ENCODE results near the gene PMM1. TPM values are rescaled to one million over a fixed set of nuclear protein-coding genes. Genes with fewer than 3 reads are reported as not detected.
A peak's percentile ranks its signal among the peaks of the same experiment; 100 is the strongest.

Gene PMM1
- total and polyA plus RNA-seq, 4 experiments from 2014 or later, result 31.7 to 45.7 (median 32.5) TPM

GRCh38 chr22:41544671-41545476 is 44.8 kb downstream of the PMM1 start:
- H3K4me3 ChIP-seq (ENCODE audit: low read length in 2 of 2), result peak overlapping the region; percentile 26 to 78
- peaks cover 27 to 48% (median 41%) of the 10 kb centered on the region in 4 donors for H3K4me1 Mint-ChIP-seq
- intact Hi-C loops (cut with micrococcal nuclease), result loop anchor here (1.0 kb wide), 5 partner anchors 44 to 164 kb away; partner anchors contain the start of genes ACO2, DESI1, PMM1 and TEF
- peaks cover 0 to 1% (median 0%) of the 10 kb centered on the region in 8 donors for H3K9me3 Mint-ChIP-seq
- H3K27me3 Mint-ChIP-seq, result no peaks in the 10 kb centered on the region
- no peak for DNase-seq
- H3K36me3 Mint-ChIP-seq, result peaks cover 0 to 11% of the 10 kb centered on the region in 2 donors
- H3K4me3 Mint-ChIP-seq, result peak overlapping the region; percentile 95 to 98 (median 98)
- POLR2A ChIA-PET (ENCODE audit: partially characterized antibody), result interaction anchor here (1.0 to 2.1 kb wide), 4 partner anchors 45 to 133 kb away, joined by 3 to 12 read pairs (median 6); partner anchors contain the start of genes PMM1 and TOB2
- CTCF ChIA-PET (ENCODE audit: partially characterized antibody), result interaction anchor here (1.1 to 1.2 kb wide), 2 partner anchors 18 to 142 kb away, joined by 3 to 4 read pairs; no protein-coding TSS in a partner anchor
- peaks cover 5% of the 10 kb centered on the region for H3K36me3 ChIP-seq (ENCODE audit: insufficient read depth, low read length)
- H3K27ac ChIP-seq (ENCODE audit: low read depth, low read length), result peak overlapping the region; percentile 77
- H3K9me3 ChIP-seq (ENCODE audit: control insufficient read depth in 1 of 2, low read length in 2 of 2), result no peaks in the 10 kb centered on the region
- H3K4me1 ChIP-seq (ENCODE audit: insufficient read depth, low read length), result peaks cover 26% of the 10 kb centered on the region
- H3K27me3 ChIP-seq (ENCODE audit: insufficient read depth, low read length), result no peaks in the 10 kb centered on the region
- peak overlapping the region; percentile 90 to 98 (median 96) for H3K27ac Mint-ChIP-seq

DNA sequence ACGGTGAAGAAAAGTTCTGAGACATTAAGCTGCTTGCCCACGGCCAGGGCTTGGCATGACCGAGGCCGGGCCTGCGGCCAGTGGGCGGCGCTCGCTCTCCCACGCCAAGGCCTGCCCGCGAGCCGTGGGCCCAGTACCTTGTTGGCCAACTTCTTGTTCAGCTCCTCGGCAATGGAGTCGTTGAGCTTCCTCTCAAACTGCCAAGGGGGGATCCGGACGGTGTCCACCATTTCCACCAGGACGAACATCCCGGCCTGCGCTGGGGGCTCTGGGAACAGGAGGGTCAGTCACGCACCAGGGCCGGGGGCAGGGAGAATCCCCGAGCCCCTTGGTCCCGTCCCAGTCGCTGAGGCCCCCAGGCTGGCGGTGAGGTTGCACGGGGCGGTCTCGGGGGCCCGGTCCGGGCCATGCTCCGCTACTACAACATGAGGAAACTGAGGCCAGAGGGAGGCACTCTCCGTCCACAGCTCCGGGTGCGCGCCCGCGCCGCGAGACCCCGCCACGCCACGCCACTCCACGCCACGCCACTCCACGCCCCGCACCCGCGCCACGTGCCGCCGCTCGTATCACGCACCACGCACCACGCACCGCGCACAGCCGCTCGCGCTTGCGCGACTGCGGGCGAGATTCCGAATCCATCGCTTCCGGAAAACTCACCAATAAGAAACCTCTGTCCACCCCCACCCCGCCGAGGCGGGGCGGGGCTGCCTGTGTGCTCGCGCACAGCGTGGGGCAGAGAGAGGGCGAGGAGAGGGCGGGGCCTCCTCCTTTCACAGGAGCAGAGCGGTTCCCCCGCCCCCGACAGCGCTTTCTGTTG is 45.6 kb downstream of the PMM1 start, which contains the start of gene POLR3H:
Gene POLR3H, minus strand, starts transcription at position 617 of the 817 bp plus-strand sequence. Its CDS starts 369 bp downstream, at position 248.
- Histone ChIP-seq H3K4me1 (ENCODE audit: insufficient read depth, low read length) (peaks cover 26% of the 10 kb centered on the region), H3K36me3 (ENCODE audit: insufficient read depth, low read length) (peaks cover 5% of the 10 kb centered on the region), H3K9me3 (ENCODE audit: control insufficient read depth in 1 of 2, low read length in 2 of 2) (no peaks in the 10 kb centered on the region), H3K27me3 (ENCODE audit: insufficient read depth, low read length) (no peaks in the 10 kb centered on the region), H3K27ac (ENCODE audit: low read depth, low read length) (peak within 1 kb of the TSS; percentile 77), H3K4me3 (ENCODE audit: low read length in 2 of 2) (peak within 1 kb of the TSS; percentile 78)
- Mint-ChIP-seq H3K36me3 (peaks cover 0 to 17% of the 10 kb centered on the region in 2 donors), H3K4me1 (peaks cover 29 to 48% (median 41%) of the 10 kb centered on the region in 4 donors), H3K27me3 (no peaks in the 10 kb centered on the region), H3K27ac (peak within 1 kb of the TSS; percentile 90 to 98 (median 96)), H3K4me3 (peak within 1 kb of the TSS; percentile 95 to 98 (median 98)), H3K9me3 (peaks cover 0 to 1% (median 0%) of the 10 kb centered on the region in 8 donors)
- intact Hi-C loops (cut with micrococcal nuclease), result loop anchor here (1.0 kb wide), 5 partner anchors 45 to 163 kb away; partner anchors contain the start of genes ACO2, DESI1, PMM1 and TEF
- CTCF ChIA-PET (ENCODE audit: partially characterized antibody), result interaction anchor here (0.6 to 1.2 kb wide), 8 partner anchors 11 to 163 kb away, joined by 3 to 10 read pairs (median 3); partner anchors contain the start of gene TEF
- DNase-seq, result peak; percentile 95 to 97 (median 95)
- POLR2A ChIA-PET (ENCODE audit: partially characterized antibody), result interaction anchor here (0.6 to 2.1 kb wide), 13 partner anchors 9 to 439 kb away, joined by 3 to 12 read pairs (median 3); partner anchors contain the start of genes ACO2, CCDC134, PHF5A and PMM1

- peaks cover 0 to 1% (median 0%) of the 10 kb centered on the region in 8 donors for H3K9me3 Mint-ChIP-seq
- H3K27ac Mint-ChIP-seq, result peak overlapping the region in 6 of 7 donors; percentile 57 to 95 (median 87)
- no peaks in the 10 kb centered on the region for H3K9me3 ChIP-seq (ENCODE audit: control insufficient read depth in 1 of 2, low read length in 2 of 2)
- no peak overlapping the region for H3K27ac ChIP-seq (ENCODE audit: low read depth, low read length)
- peaks cover 29 to 48% (median 41%) of the 10 kb centered on the region in 4 donors for H3K4me1 Mint-ChIP-seq
- ChIA-PET CTCF (ENCODE audit: partially characterized antibody) (interaction anchor here (1.1 to 2.2 kb wide), 2 partner anchors 10 to 15 kb away, joined by 4 to 5 read pairs; no protein-coding TSS in a partner anchor), POLR2A (ENCODE audit: partially characterized antibody) (no interaction called here)
- peaks cover 26% of the 10 kb centered on the region for H3K4me1 ChIP-seq (ENCODE audit: insufficient read depth, low read length)
- no peaks in the 10 kb centered on the region for H3K27me3 Mint-ChIP-seq
- H3K36me3 ChIP-seq (ENCODE audit: insufficient read depth, low read length), result peaks cover 5% of the 10 kb centered on the region
- H3K27me3 ChIP-seq (ENCODE audit: insufficient read depth, low read length), result no peaks in the 10 kb centered on the region
- intact Hi-C loops (cut with micrococcal nuclease), result no loop called here
- peak overlapping the region in 7 of 8 donors; percentile 24 to 98 (median 96) for H3K4me3 Mint-ChIP-seq
- no peak for DNase-seq
- H3K4me3 ChIP-seq (ENCODE audit: low read length in 2 of 2), result no peak overlapping the region
- peaks cover 0 to 20% of the 10 kb centered on the region in 2 donors for H3K36me3 Mint-ChIP-seq
These were observed 47.4 kb downstream of the PMM1 start for GRCh38 chr22:41542224-41542623.

- H3K27ac ChIP-seq (ENCODE audit: low read depth, low read length), result no peak overlapping the region
- no peak overlapping the region for H3K4me3 ChIP-seq (ENCODE audit: low read length in 2 of 2)
- H3K4me1 ChIP-seq (ENCODE audit: insufficient read depth, low read length), result peaks cover 26% of the 10 kb centered on the region
- CTCF ChIA-PET (ENCODE audit: partially characterized antibody), result interaction anchor here (2.2 kb wide), 1 partner anchor 9 kb away, joined by 5 read pairs; no protein-coding TSS in a partner anchor
- Mint-ChIP-seq H3K4me1 (peaks cover 29 to 48% (median 41%) of the 10 kb centered on the region in 4 donors), H3K27me3 (no peaks in the 10 kb centered on the region), H3K36me3 (peaks cover 0 to 23% of the 10 kb centered on the region in 2 donors), H3K9me3 (peaks cover 0 to 1% (median 0%) of the 10 kb centered on the region in 8 donors), H3K27ac (peak overlapping the region; percentile 15 to 77 (median 50)), H3K4me3 (peak overlapping the region in 7 of 8 donors; percentile 4 to 68 (median 9))
- no peak for DNase-seq
- intact Hi-C loops (cut with micrococcal nuclease), result no loop called here
- H3K27me3 ChIP-seq (ENCODE audit: insufficient read depth, low read length), result no peaks in the 10 kb centered on the region
- POLR2A ChIA-PET (ENCODE audit: partially characterized antibody), result interaction anchor here (1.0 kb wide), 1 partner anchor 138 kb away, joined by 3 read pairs; no protein-coding TSS in a partner anchor
- no peaks in the 10 kb centered on the region for H3K9me3 ChIP-seq (ENCODE audit: control insufficient read depth in 1 of 2, low read length in 2 of 2)
- peaks cover 5% of the 10 kb centered on the region for H3K36me3 ChIP-seq (ENCODE audit: insufficient read depth, low read length)
These were observed 48.2 kb downstream of the PMM1 start for GRCh38 chr22:41541484-41541883.

DNA sequence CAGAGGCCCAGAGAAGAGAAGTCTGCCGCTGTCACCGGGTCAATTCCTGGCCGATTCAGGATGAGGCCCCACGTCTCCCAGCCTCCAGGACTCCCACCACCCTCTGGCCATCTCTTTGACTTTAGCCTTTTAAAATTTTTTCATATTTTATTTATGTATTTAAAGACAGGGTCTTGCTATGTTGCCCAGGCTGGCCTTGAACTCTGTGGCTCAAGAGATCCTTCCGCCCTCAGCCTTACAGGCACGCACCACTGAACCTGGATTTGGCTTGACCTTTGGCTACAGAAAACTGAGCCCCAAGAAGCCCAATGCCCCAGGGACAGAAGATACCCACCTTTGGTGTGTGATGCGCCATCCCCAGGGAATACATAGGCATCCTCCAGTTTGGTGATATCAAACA is 49.3 kb downstream of the PMM1 start:
- POLR2A ChIA-PET (ENCODE audit: partially characterized antibody), result no interaction called here
- H3K9me3 ChIP-seq (ENCODE audit: control insufficient read depth in 1 of 2, low read length in 2 of 2), result no peaks in the 10 kb centered on the region
- intact Hi-C loops (cut with micrococcal nuclease), result no loop called here
- Mint-ChIP-seq H3K27ac (peak overlapping the region in 4 of 7 donors; percentile 24 to 79 (median 38)), H3K9me3 (peaks cover 0 to 1% (median 0%) of the 10 kb centered on the region in 8 donors), H3K27me3 (no peaks in the 10 kb centered on the region), H3K36me3 (peaks cover 0 to 23% of the 10 kb centered on the region in 2 donors), H3K4me3 (no peak overlapping the region), H3K4me1 (peaks cover 29 to 47% (median 37%) of the 10 kb centered on the region in 4 donors)
- no peak for DNase-seq
- H3K4me1 ChIP-seq (ENCODE audit: insufficient read depth, low read length), result peaks cover 26% of the 10 kb centered on the region
- peaks cover 5% of the 10 kb centered on the region for H3K36me3 ChIP-seq (ENCODE audit: insufficient read depth, low read length)
- no peak overlapping the region for H3K4me3 ChIP-seq (ENCODE audit: low read length in 2 of 2)
- H3K27me3 ChIP-seq (ENCODE audit: insufficient read depth, low read length), result no peaks in the 10 kb centered on the region
- H3K27ac ChIP-seq (ENCODE audit: low read depth, low read length), result no peak overlapping the region
- CTCF ChIA-PET (ENCODE audit: partially characterized antibody), result no interaction called here

- intact Hi-C loops (cut with micrococcal nuclease), result no loop called here
- CTCF ChIA-PET (ENCODE audit: partially characterized antibody), result no interaction called here
- H3K4me1 Mint-ChIP-seq, result peaks cover 25 to 43% (median 35%) of the 10 kb centered on the region in 4 donors
- H3K27ac ChIP-seq (ENCODE audit: low read depth, low read length), result no peak overlapping the region
- peaks cover 0 to 1% (median 0%) of the 10 kb centered on the region in 8 donors for H3K9me3 Mint-ChIP-seq
- no peak overlapping the region for H3K4me3 ChIP-seq (ENCODE audit: low read length in 2 of 2)
- H3K4me3 Mint-ChIP-seq, result no peak overlapping the region
- peaks cover 22% of the 10 kb centered on the region for H3K4me1 ChIP-seq (ENCODE audit: insufficient read depth, low read length)
- H3K9me3 ChIP-seq (ENCODE audit: control insufficient read depth in 1 of 2, low read length in 2 of 2), result no peaks in the 10 kb centered on the region
- no peaks in the 10 kb centered on the region for H3K27me3 Mint-ChIP-seq
- DNase-seq, result no peak
- H3K36me3 ChIP-seq (ENCODE audit: insufficient read depth, low read length), result peaks cover 5% of the 10 kb centered on the region
- peak overlapping the region in 4 of 7 donors; percentile 30 to 79 (median 54) for H3K27ac Mint-ChIP-seq
- H3K27me3 ChIP-seq (ENCODE audit: insufficient read depth, low read length), result no peaks in the 10 kb centered on the region
- H3K36me3 Mint-ChIP-seq, result peaks cover 4 to 26% of the 10 kb centered on the region in 2 donors
- POLR2A ChIA-PET (ENCODE audit: partially characterized antibody), result no interaction called here
These were observed 49.7 kb downstream of the PMM1 start for GRCh38 chr22:41540006-41540315.
